ENCODE measurements around the gene CERS1.

DNA sequence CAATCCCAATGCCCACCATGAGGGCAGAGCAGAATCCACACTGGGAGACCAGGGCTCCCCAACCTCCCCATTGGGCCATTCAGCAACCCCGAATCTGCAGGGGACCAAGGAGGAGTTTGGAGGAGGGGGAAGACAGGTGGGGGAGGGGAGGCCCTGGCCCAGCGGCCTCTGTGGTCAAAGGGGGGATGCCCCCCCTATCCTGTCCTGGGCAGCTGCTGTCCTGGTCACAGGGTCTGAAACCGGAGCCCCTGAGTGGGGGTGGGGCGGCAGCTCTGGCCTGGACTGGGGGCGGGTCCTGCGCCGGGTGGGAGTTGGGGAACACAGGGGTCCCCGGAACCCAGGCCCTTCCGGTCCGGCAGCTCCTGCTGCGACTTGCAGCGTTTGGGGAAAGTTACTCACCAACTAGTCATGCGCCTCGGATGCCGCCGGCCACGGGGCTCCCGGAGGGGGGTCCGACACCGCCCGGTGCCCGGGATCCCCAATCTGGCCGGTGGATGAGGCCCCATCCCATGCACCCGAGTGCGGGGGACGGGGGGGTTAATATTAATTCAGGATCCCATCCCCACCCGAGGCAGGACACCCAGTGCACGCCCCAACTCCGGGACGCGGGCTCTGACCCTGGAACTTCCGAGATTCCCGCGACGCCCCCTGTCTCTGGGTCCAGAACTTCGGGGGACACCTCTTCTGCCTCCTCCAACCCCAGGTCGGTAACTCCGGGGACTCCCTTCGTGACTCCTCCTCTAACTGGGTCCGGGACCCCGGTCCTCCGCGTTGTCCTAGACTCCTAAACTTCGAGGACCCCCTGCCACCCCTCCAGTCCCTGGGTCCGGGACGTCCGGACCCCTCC is 44.2 kb upstream of the CERS1 start:
- TF ChIP-seq, protein P1, sequence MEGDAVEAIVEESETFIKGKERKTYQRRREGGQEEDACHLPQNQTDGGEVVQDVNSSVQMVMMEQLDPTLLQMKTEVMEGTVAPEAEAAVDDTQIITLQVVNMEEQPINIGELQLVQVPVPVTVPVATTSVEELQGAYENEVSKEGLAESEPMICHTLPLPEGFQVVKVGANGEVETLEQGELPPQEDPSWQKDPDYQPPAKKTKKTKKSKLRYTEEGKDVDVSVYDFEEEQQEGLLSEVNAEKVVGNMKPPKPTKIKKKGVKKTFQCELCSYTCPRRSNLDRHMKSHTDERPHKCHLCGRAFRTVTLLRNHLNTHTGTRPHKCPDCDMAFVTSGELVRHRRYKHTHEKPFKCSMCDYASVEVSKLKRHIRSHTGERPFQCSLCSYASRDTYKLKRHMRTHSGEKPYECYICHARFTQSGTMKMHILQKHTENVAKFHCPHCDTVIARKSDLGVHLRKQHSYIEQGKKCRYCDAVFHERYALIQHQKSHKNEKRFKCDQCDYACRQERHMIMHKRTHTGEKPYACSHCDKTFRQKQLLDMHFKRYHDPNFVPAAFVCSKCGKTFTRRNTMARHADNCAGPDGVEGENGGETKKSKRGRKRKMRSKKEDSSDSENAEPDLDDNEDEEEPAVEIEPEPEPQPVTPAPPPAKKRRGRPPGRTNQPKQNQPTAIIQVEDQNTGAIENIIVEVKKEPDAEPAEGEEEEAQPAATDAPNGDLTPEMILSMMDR (IDR thresholded peaks at IDR 0.05) = no peak
- no peak for TF ChIP-seq POLR2A (IDR thresholded peaks at IDR 0.05)

All from testis (tissue), 2 donors.